Naive thymus-derived CD8-positive, alpha-beta T cell (primary cell): ENCODE measurements around the gene FZD8. TPM values are rescaled to one million over a fixed set of nuclear protein-coding genes. Genes with fewer than 3 reads are reported as not detected.

Source experiments
- ATAC-seq, 2 donors: fragments of 150-1000 bp; cut with Tn5 transposase in 1 of 2; sonication (Bioruptor Pico), chemical (Tn5 transposase) in 1 of 2; 1 replicate in 1 of 2; 2 replicates in 1 of 2; pipeline ENCODE4 v1.10.0; 2021; ENCODE audit warnings: mild to moderate bottlenecking in 2 of 2, moderate library complexity in 2 of 2
- POLR2A ChIA-PET: fragments of 350-600 bp; sonication (Branson Sonifier 250); formaldehyde crosslinking; loops from one replicate; lab custom pipeline; 2021; ENCODE audit warnings: antibody characterized with exemption; lab: Charles Lee
- DNase-seq, 10 donors: peaks; one replicate each; pipeline versions ENCODE4 v3.0.0 to v3.0.0-alpha.2; 2020 to 2022
- H3K27ac Mint-ChIP-seq, 10 donors: one replicate each; pipeline ENCODE4 v1.8.0; 2020 to 2022; ENCODE audit warnings: mild to moderate bottlenecking in 10 of 10, mixed read lengths in 10 of 10, moderate library complexity in 4 of 10, inconsistent platforms in 1 of 10
- H3K27me3 Mint-ChIP-seq, 5 donors: one replicate each; pipeline ENCODE4 v1.8.0; 2021 to 2022; ENCODE audit warnings: mixed read lengths in 5 of 5
- H3K36me3 Mint-ChIP-seq, 3 donors: one replicate each; pipeline ENCODE4 v1.8.0; 2020 to 2022; ENCODE audit warnings: mixed read lengths in 3 of 3, mild to moderate bottlenecking in 2 of 3, inconsistent platforms in 1 of 3
- H3K4me1 Mint-ChIP-seq, 4 donors: one replicate each; pipeline ENCODE4 v1.8.0; 2021 to 2022; ENCODE audit warnings: mixed read lengths in 4 of 4
- H3K4me3 Mint-ChIP-seq, 10 donors: one replicate each; pipeline ENCODE4 v1.8.0; 2020 to 2022; ENCODE audit warnings: mild to moderate bottlenecking in 10 of 10, mixed read lengths in 10 of 10, moderate library complexity in 6 of 10, inconsistent platforms in 1 of 10
- H3K9me3 Mint-ChIP-seq, 9 donors: one replicate each; pipeline ENCODE4 v1.8.0; 2020 to 2022; ENCODE audit warnings: mixed read lengths in 9 of 9, mild to moderate bottlenecking in 3 of 9, inconsistent platforms in 1 of 9, moderate library complexity in 1 of 9
- polyA plus RNA-seq, 3 donors: library from polyadenylated mRNA; unstranded; fragments of 300-500 nt; fragmentation: Illumina TruSeq; gene quantifications; one replicate each; pipeline ENCODE4 v1.2.3, GENCODE V29; 2021
- total RNA-seq, 8 experiments: library from RNA in 2 of 8; stranded (reverse) in 2 of 8; gene quantifications; one replicate each; pipeline ENCODE4 v1.2.3 and lab custom pipeline; 2021 to 2026

The FZD8 gene
- total and polyA plus RNA-seq, 5 experiments from 2014 or later: 0.03 to 0.63 (median 0.60) TPM; not detected in 2

GRCh38 chr10:35661236-35661635 is 19.1 kb upstream of the FZD8 start:
- ATAC-seq: no peak
- H3K9me3 Mint-ChIP-seq: peaks cover 0 to 10% (median 0%) of the 10 kb centered on the region in 9 donors
- no peak for DNase-seq
- no peak overlapping the region for H3K27ac Mint-ChIP-seq
- no peaks in the 10 kb centered on the region for H3K4me1 Mint-ChIP-seq
- POLR2A ChIA-PET: no interaction called here
- no peaks in the 10 kb centered on the region for H3K36me3 Mint-ChIP-seq
- H3K27me3 Mint-ChIP-seq: peaks cover 18 to 52% (median 29%) of the 10 kb centered on the region in 5 donors
- no peak overlapping the region for H3K4me3 Mint-ChIP-seq

DNA sequence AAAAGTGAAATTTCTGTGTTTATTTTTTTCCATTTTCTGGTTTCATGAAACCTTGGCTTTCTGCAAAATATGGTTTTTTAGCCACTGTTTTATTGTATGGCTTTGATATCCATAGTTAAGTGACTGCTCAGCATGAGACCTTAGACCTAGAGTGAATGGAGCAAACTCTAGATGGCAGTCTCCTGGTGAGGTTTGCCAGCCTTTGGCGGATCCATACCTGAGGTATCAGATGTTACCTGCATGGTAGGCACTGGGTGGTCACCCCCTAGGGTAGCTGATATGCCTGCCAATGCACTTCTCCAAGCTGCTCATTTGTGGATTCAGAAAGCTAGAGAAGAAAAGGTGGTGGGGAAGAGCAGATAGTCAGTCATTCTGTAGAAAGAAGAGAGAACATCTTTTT is 17.4 kb upstream of the FZD8 start:
- no peak overlapping the region for H3K27ac Mint-ChIP-seq
- ATAC-seq (no peak), DNase-seq (no peak)
- peaks cover 22 to 46% (median 28%) of the 10 kb centered on the region in 5 donors for H3K27me3 Mint-ChIP-seq
- H3K4me1 Mint-ChIP-seq: no peaks in the 10 kb centered on the region
- POLR2A ChIA-PET: no interaction called here
- H3K36me3 Mint-ChIP-seq: no peaks in the 10 kb centered on the region
- peaks cover 0 to 10% (median 0%) of the 10 kb centered on the region in 9 donors for H3K9me3 Mint-ChIP-seq
- no peak overlapping the region for H3K4me3 Mint-ChIP-seq

DNA sequence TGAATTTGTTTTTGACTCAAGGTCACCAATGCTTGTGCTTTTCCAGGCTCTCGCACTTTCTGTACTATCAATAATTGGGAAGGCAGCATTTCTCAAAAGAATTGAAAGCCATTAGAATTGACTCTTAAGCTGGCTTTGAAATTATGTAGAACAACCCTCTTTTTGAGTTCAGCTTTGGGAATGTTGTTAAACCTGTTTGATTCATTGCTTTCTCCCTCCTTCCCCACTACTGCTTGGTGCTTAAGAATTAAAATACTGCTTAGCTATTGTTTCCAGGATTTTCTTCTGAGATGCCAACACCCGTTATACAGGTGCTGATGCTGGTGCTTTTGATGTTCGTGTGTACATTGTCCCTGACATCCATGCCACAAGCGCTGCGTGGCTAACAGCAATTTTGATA is 15.5 kb upstream of the FZD8 start:
- peaks cover 0 to 10% (median 0%) of the 10 kb centered on the region in 9 donors for H3K9me3 Mint-ChIP-seq
- DNase-seq: no peak
- peaks cover 17 to 37% (median 21%) of the 10 kb centered on the region in 5 donors for H3K27me3 Mint-ChIP-seq
- H3K4me3 Mint-ChIP-seq: no peak overlapping the region
- ATAC-seq: no peak
- no peaks in the 10 kb centered on the region for H3K36me3 Mint-ChIP-seq
- POLR2A ChIA-PET: no interaction called here
- H3K4me1 Mint-ChIP-seq: no peaks in the 10 kb centered on the region
- H3K27ac Mint-ChIP-seq: no peak overlapping the region

GRCh38 chr10:35652824-35653223 is 10.7 kb upstream of the FZD8 start:
- POLR2A ChIA-PET: no interaction called here
- H3K27me3 Mint-ChIP-seq: peaks cover 9 to 16% (median 12%) of the 10 kb centered on the region in 5 donors
- ATAC-seq (no peak), DNase-seq (no peak)
- no peak overlapping the region for H3K27ac Mint-ChIP-seq
- no peaks in the 10 kb centered on the region for H3K4me1 Mint-ChIP-seq
- H3K9me3 Mint-ChIP-seq: no peaks in the 10 kb centered on the region
- H3K36me3 Mint-ChIP-seq: no peaks in the 10 kb centered on the region
- H3K4me3 Mint-ChIP-seq: no peak overlapping the region

DNA sequence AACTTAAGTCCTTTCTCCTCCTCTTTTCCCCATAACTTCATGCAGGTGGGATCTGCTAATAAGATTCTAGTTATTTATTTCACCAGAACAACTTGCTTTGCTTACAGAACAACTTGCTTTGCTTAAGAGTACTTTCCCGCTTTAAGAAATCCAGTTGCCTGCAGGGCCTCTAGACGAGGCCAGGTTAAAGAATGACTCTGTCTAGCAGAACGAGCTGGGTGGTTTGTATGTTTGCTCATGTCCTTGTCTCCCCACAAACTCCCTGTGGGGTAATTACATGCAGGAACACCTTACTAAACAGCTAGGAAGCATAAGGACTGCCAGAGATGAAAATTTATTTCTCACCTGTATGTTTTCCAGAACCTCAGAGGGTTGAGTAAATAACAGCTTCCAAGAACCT is 8.8 kb upstream of the FZD8 start:
- Mint-ChIP-seq H3K4me3 (no peak overlapping the region), H3K36me3 (no peaks in the 10 kb centered on the region), H3K27ac (no peak overlapping the region), H3K27me3 (peaks cover 5 to 17% (median 10%) of the 10 kb centered on the region in 5 donors), H3K9me3 (no peaks in the 10 kb centered on the region), H3K4me1 (no peaks in the 10 kb centered on the region)
- ATAC-seq: no peak
- POLR2A ChIA-PET: no interaction called here
- no peak for DNase-seq

DNA sequence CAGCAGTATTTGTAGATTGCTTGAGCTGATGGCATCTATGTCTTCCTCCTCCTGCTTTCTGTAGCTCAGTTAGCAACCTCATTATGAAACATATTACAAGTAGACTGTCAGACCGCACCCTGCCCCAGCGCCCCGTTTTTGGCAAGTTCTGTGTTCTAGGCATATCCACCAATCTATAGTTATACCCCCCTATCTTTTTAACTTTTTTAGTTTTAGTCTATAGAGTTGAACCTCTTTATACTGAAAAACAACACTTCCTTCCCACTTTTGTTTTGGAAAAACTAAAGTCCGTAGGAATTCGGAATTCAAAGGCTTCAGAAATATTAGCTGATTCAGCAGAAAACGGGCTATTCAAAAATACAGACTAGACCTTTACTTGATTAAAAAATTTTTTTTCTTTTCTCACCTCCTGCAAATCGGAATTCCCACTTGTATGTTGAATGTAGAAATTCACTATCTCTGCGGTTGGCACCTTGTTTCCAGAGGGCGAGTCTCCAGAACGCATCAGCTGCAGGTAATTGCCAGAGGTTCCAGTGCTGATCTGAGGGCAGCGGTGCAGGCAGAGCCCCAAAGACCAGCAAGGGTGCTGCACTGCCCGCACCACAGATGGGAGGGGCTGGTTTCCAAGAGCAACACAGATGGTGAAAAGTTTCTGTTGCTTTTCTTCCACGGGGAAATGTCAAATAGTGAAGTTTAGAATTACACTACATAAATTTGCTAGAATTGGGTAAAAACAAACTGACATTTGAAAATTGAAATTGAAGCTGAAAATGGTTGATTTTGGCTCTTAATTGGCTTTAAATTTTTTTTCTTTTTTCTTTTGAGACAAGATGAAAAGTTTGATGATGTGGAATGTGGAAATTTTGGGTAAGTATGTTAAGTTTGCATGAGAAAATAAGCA is 2.2 kb upstream of the FZD8 start:
- no peak for ATAC-seq
- Mint-ChIP-seq H3K9me3 (no peaks in the 10 kb centered on the region), H3K4me3 (peak overlapping the region; percentile 77 to 95 (median 86)), H3K36me3 (no peaks in the 10 kb centered on the region), H3K4me1 (peaks cover 10 to 37% (median 23%) of the 10 kb centered on the region in 4 donors), H3K27me3 (peaks cover 5 to 41% (median 9%) of the 10 kb centered on the region in 5 donors), H3K27ac (peak overlapping the region in 5 of 10 donors; percentile 12 to 50 (median 24))
- POLR2A ChIA-PET: no interaction called here
- DNase-seq: peak in 1 of 10 donors; percentile 15

DNA sequence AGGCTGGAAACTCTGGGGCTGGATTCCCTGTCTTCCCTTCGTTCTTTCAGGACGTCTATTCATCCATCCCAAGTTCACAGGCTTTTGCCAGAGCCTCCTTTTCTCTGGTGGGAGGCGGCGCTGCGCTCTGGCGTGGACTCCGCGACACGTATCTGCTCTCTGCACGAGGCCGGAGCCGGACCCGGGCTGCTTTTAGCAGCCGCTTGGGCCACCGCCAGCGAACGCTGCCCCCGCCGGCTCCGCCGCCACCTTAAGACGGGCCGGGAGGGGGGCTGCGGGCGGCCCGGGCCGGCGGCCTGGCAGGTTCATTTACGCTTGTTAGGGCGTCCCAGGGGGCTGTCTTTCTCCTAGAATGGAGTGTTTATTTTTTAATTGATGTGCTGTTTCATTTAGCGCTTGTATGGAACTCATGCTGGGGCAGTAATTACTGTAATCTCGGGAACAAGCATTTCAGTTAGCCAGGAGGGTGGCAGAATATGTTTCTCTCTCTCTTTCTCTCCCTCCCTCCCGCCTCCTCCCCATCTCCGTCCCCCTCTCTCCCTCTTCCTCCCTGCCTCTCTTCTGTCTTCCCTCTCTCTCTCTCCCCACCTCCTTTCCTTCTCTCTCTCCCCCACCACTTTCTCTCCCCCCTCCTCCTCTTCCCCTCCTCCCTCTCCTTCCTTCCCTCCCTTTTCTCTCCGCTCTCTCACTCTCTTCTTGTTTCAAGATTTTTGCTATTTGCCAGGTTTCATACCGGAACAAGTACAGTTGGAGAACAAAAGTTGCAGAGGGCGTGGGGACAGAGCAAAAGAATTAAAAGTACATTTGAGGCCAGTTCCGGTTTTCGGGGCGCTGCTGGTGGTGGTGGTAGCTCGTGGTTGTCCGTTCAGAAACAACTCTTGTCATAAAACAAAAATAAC is 1.3 kb upstream of the FZD8 start:
- H3K4me1 Mint-ChIP-seq: peaks cover 10 to 37% (median 23%) of the 10 kb centered on the region in 4 donors
- peak overlapping the region; percentile 77 to 95 (median 87) for H3K4me3 Mint-ChIP-seq
- H3K27me3 Mint-ChIP-seq: peaks cover 6 to 46% (median 15%) of the 10 kb centered on the region in 5 donors
- peak in 4 of 10 donors; percentile 16 to 26 (median 19) for DNase-seq
- peak overlapping the region in 7 of 10 donors; percentile 12 to 50 (median 21) for H3K27ac Mint-ChIP-seq
- no peaks in the 10 kb centered on the region for H3K9me3 Mint-ChIP-seq
- no peaks in the 10 kb centered on the region for H3K36me3 Mint-ChIP-seq
- no peak for ATAC-seq
- POLR2A ChIA-PET: no interaction called here

DNA sequence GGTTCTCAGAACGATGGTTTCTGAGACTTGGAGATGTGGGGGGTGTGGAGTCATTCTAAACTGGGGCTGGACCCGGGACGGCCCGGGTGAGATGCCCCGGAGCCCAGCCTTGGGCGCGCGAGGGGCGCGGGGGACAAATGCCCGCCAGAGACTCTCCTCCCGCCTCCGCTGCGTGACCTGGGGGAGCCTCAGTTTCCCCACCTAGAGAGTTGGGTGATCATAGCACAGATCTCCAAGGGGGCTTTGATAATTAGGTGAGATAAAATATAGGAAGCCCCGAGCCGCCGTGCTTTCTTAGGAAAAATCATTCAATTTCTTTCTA is 658 bp upstream of the FZD8 start:
- H3K4me1 Mint-ChIP-seq: peaks cover 10 to 37% (median 23%) of the 10 kb centered on the region in 4 donors
- POLR2A ChIA-PET: no interaction called here
- H3K27ac Mint-ChIP-seq: no peak overlapping the region
- DNase-seq: no peak
- H3K27me3 Mint-ChIP-seq: peaks cover 7 to 52% (median 21%) of the 10 kb centered on the region in 5 donors
- ATAC-seq: no peak
- H3K4me3 Mint-ChIP-seq: peak overlapping the region; percentile 77 to 95 (median 87)
- no peaks in the 10 kb centered on the region for H3K36me3 Mint-ChIP-seq
- no peaks in the 10 kb centered on the region for H3K9me3 Mint-ChIP-seq

GRCh38 chr10:35641676-35642034 is 441 bp downstream of the FZD8 start:
- peak in 2 of 10 donors; percentile 8 to 17 for DNase-seq
- Mint-ChIP-seq H3K36me3 (no peaks in the 10 kb centered on the region), H3K4me1 (peaks cover 10 to 46% (median 26%) of the 10 kb centered on the region in 4 donors), H3K27me3 (peaks cover 11 to 49% (median 32%) of the 10 kb centered on the region in 5 donors), H3K27ac (no peak overlapping the region), H3K4me3 (peak overlapping the region in 5 of 10 donors; percentile 14 to 92 (median 41)), H3K9me3 (no peaks in the 10 kb centered on the region)
- POLR2A ChIA-PET: no interaction called here
- ATAC-seq: peak in 1 of 2 donors; percentile 10

DNA sequence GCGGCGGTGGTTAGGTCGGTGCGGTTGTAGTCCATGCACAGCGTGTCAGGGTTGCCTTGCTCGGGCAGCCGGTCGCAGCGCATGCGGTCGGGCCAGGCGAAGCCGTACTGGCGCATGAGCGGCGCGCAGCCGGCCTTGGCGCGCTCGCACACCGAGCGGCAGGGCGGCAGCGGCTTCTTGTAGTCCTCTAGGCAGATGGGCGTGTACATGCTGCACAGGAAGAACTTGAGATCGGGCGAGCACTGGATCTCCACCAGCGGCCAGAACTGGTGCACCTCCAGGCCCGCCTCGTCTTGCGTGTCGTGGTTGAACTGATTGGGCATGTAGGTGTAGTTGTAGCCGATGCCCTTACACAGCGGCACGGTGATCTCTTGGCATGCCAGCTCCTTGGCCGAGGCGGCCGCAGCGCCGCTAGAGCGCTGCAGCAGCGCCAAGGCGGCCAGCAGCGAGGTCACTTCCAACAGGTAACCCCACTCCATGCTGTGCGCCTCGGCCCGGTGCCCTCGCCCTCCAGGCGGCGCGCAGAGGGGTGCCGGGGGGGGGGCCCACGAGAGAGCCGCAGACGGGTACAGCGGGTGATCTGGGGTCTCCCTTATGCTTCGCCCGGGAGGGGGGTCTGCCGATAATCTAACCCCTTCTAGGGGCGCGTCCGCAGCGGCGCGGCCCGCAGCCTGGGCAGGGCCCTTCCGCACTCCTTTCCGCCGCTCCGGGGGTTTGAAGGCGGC is 983 bp downstream of the FZD8 start:
- no peaks in the 10 kb centered on the region for H3K36me3 Mint-ChIP-seq
- H3K27me3 Mint-ChIP-seq: peaks cover 11 to 50% (median 37%) of the 10 kb centered on the region in 5 donors

GRCh38 chr10:35640474-35640873 is 1.6 kb downstream of the FZD8 start:
- ATAC-seq: peak; percentile 24 to 46
- Mint-ChIP-seq H3K27me3 (peaks cover 16 to 54% (median 43%) of the 10 kb centered on the region in 5 donors), H3K9me3 (no peaks in the 10 kb centered on the region), H3K27ac (no peak overlapping the region), H3K4me3 (peak overlapping the region; percentile 66 to 90 (median 86)), H3K4me1 (peaks cover 10 to 52% (median 29%) of the 10 kb centered on the region in 4 donors), H3K36me3 (no peaks in the 10 kb centered on the region)
- peak in 5 of 10 donors; percentile 21 to 33 (median 26) for DNase-seq
- POLR2A ChIA-PET: no interaction called here

More for the DNA sequence above, 983 bp downstream of the FZD8 start:
- Mint-ChIP-seq H3K9me3 (no peaks in the 10 kb centered on the region), H3K4me1 (peaks cover 10 to 46% (median 26%) of the 10 kb centered on the region in 4 donors), H3K27ac (peak overlapping the region in 4 of 10 donors; percentile 14 to 51 (median 26)), H3K4me3 (peak overlapping the region; percentile 73 to 92 (median 82))
- peak in 8 of 10 donors; percentile 10 to 62 (median 30) for DNase-seq
- ATAC-seq: peak; percentile 40 to 50
- POLR2A ChIA-PET: no interaction called here
